ENCODE data around the gene RPS6KL1.
A peak's percentile ranks its signal among the peaks of the same experiment; 100 is the strongest.

Gene RPS6KL1

GRCh38 chr14:74882103-74882920, 40.7 kb downstream of the RPS6KL1 start:
- peak; percentile 94 for DNase-seq

GRCh38 chr14:74881431-74882102, 41.5 kb downstream of the RPS6KL1 start, which contains the start of gene DLST:
TSS of gene DLST (plus strand) at chr14:74881916. CDS start at chr14:74881954, 38 bp downstream.
- peak; percentile 95 for DNase-seq

GRCh38 chr14:74879427-74880182, 43.5 kb downstream of the RPS6KL1 start:
- DNase-seq, result no peak

- DNase-seq, result no peak
Observed at GRCh38 chr14:74875941-74876913, 46.8 kb downstream of the RPS6KL1 start, which contains the start of gene PROX2. TSS of gene PROX2 (minus strand) at chr14:74876145. CDS start at chr14:74863834, 12,311 bp downstream.

- no peak for DNase-seq
Observed at GRCh38 chr14:74875204-74875603, 47.9 kb downstream of the RPS6KL1 start.

GRCh38 chr14:74871819-74872218, 51.2 kb downstream of the RPS6KL1 start:
- DNase-seq, result no peak

GRCh38 chr14:74868739-74869138, 54.3 kb downstream of the RPS6KL1 start:
- no peak for DNase-seq

- DNase-seq, result no peak
Observed at GRCh38 chr14:74867673-74868072, 55.4 kb downstream of the RPS6KL1 start.

GRCh38 chr14:74866708-74867389, 56.2 kb downstream of the RPS6KL1 start:
- DNase-seq, result no peak

- no peak for DNase-seq
Observed at GRCh38 chr14:74865156-74865555, 57.9 kb downstream of the RPS6KL1 start.

- no peak for DNase-seq
Observed at GRCh38 chr14:74864198-74864597, 58.9 kb downstream of the RPS6KL1 start.

GRCh38 chr14:74863274-74863673, 59.8 kb downstream of the RPS6KL1 start:
- no peak for DNase-seq

- no peak for DNase-seq
Observed at GRCh38 chr14:74861734-74862090, 61.3 kb downstream of the RPS6KL1 start.

GRCh38 chr14:74860899-74861733, 61.9 kb downstream of the RPS6KL1 start:
- peak; percentile 36 for DNase-seq

GRCh38 chr14:74859757-74860552, 63.1 kb downstream of the RPS6KL1 start:
- DNase-seq, result no peak

- DNase-seq, result no peak
Observed at GRCh38 chr14:74858022-74858421, 65.0 kb downstream of the RPS6KL1 start.

- no peak for DNase-seq
Observed at GRCh38 chr14:74856366-74856765, 66.7 kb downstream of the RPS6KL1 start.

- no peak for DNase-seq
Observed at GRCh38 chr14:74855945-74856344, 67.1 kb downstream of the RPS6KL1 start.

- no peak for DNase-seq
Observed at GRCh38 chr14:74855021-74855420, 68.0 kb downstream of the RPS6KL1 start.
